DLD1 (cell line): Measurements from ENCODE around the gene ATIC.

Experiments
- in situ Hi-C: cut with HindIII; loops from 2 replicates; pipeline ENCODE4 v1.10.0; 2017; ENCODE audit warnings: low sequenced_read_pairs

ATIC gene

DNA sequence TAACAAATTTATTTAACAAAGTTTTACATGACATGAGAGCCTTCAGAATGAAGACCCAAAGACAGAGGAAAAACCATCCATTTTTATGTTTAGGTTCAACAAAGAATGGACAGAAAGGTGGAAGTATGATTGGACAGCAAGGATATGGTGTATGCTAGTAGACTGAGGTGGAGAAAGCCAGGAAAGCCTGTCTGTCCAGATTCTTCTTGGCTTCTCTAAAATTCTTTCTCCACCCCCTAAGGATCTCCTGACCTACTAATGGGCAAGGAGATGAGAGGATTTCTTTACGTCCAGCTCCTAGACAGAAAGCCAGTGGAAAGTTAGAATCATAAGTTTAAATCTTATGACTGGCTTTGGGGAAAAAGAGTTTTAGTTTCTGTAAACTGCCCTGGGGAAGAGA is 3.0 kb downstream of the ATIC start:
- in situ Hi-C loops: no loop called here

DNA sequence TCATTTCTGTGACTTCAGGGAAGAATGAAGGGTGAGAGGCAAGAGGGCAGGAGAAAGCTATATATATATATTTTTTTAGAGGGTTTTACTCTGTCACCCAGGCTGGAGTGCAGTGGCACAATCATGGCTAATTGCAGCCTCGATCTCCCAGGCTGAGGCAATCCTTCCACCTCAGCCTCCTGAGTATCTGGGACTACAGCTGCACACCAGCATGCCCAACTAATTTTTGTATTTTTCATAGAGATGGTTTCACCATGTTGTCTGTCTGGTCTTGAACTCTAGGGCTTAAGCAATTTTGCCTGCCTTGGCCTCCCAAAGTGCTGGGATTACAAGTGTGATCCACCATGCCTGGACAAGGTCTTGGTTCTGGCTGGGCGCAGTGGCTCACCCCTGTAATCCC is 3.4 kb downstream of the ATIC start:
- in situ Hi-C loops: no loop called here

DNA sequence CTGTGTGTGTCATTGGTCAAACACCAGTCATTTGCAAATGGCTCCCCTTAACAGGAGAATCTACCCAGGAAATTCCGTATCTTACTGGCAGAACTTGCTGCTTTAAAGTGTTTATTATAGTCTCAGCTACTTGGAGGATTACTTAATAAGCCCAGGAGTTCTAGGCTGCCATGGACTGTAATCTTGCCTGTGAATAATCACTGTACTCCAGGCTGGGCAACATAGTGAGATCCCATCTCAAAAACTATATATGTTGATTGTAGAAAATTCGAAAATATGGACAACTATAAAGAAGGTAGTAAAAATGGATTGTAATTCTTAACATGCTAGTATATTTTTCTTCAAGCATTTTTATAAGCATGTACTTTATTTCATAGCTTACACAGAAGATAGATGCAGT is 4.5 kb downstream of the ATIC start:
- in situ Hi-C loops: no loop called here

DNA sequence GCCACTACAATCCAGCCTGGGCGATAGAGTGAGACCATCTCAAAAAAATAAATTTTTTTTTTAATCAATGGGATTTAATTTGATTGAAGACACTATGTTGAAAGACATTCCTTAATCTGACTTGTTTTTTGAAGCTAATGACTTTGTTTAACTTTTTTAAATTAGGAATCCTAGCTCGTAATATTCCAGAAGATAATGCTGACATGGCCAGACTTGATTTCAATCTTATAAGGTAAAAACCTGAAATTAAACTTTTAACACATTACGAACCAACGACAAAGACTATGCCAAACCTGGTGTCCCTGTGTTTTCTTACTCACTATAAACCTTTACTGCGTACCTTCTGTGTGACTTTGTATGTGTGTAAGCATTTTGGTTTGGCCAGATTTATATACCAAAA is 7.6 kb downstream of the ATIC start:
- in situ Hi-C loops: no loop called here

DNA sequence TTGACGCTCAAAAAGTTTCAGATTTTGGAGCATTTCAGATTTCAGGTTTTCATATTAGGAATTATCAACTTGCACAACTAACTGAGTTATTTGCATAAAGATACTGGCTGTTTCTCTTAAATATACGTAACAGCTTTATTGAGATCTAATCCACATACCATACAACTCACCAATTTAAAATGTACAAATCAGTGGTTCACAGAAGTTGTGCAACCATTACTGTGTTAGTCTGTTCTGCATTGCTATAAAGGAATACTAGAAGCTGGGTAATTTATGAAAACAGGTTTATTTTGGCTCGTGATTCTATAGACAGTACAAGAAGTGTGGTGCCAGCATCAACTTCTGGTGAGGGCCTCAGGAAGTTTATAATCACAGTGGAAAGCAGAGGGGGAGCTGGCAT is 8.2 kb downstream of the ATIC start:
- in situ Hi-C loops: no loop called here

DNA sequence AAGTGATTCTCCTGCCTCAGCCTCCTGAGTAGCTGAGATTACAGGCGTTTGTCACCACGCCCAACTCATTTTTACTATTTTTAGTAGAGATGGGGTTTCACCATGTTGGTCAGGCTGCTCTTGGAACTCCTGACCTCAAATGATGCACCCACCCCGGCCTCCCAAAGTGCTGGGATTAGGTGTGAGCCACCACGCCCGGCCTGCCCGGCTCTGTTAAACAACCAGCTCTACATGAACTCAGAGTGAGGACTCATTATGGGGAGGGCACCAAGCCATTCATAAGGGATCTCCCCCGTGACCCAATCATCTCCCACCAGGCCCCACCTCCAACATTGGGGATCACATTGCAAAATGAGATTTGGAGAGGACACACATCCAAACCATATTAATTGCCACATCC is 8.8 kb downstream of the ATIC start:
- in situ Hi-C loops: no loop called here

DNA sequence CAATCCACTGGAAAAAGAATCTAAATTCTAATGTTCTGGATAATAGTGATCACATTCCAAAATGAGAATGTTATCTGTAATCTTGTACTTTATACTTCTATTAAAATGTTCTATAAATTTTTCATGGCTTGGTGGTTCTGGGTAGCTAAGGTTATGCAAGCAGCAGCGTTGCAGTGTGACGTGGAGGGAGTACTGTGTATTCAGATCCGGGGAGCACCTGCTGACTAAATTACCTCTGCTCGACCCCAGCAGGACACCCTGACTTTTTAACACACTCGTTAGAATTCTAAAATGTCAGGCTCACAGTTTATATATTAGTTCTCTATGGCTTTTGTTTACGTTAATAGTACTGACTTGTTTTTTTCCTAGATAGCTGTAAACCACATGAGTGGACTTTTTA is 13.0 kb downstream of the ATIC start:
- in situ Hi-C loops: no loop called here

DNA sequence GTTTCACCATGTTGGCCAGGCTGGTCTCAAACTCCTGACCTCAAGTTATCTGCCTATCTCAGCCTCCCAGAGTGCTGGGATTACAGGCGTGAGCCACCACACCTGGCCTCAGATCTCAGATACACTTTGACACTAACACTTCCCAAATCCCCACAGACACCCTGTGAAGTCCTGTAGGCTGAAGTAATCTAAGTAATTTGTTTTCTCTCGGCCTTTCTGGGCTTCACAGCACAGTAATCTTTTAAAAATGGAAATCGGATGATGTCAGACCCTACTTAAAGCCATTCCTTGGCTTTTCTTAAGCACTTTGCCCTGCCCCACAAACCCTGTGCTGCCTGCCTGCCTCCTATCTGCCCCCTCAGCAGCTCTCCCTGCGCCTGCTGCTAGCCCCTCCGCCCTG is 16.2 kb downstream of the ATIC start:
- in situ Hi-C loops: no loop called here

DNA sequence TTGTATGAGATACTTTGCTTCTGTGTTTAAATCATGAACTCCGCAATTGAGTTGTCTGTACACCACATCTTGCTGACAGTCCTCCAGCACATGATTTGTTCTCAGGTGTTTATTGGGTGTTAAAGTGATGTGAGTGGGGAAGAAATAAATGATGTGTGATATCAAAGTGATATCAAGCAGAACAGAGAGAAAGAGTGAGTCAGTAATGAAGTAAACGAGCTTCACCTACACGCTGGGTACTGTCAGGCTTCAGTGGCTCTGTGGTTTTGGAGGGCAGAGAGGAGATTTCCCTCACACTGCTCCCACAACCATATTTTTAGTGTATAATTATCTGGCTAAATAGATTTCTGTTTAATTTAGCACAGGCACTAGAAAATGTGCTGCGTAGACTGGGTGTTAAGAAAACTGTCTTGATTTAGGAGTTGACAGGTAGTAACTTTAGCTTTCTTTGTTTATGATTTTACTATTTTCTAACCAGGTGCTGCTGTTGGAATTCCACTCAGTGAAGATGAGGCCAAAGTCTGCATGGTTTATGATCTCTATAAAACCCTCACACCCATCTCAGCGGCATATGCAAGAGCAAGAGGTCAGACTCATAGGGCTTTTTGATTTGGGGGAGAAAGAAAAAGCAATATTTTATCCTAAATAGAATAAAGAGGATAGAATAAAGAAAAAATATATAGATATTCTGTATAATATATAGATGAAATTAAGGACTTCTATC is 21.2 kb downstream of the ATIC start:
- in situ Hi-C loops: no loop called here

DNA sequence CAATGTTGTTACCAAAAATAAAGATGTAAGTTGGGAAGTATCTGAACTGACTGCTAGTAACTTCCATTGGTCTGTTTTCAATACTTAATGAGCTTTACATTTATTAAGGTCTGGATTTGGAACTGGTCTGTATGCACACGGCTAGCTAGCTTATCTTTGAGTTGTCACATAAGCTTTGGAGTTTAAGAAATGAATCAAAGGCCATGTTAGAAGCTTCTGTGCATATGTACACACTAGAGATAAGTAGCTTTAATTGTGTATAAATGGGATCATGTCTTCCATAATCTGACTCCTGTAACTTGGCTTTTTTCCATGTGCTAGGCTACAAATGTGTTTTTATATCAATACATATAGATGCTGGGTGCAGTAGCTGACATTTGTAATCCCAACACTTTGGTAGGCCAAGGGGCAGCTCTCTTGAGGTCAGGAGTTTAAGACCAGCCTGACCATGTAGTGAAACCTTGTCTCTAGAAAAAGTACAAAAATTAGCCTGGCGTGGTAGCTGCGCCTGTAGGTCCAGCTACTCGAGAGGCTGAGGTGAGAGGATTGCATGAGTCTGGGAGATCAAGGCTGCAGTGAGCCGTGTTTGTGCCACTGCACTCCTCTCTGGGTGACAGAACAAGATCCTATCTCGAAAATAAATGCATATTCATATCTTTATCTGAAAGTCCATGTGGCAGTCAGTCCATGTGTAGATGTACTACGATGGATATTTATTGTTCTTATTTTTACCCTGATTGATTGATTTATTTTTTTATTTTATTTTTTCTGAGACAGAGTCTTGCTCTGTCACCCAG is 27.2 kb downstream of the ATIC start:
- in situ Hi-C loops: no loop called here

DNA sequence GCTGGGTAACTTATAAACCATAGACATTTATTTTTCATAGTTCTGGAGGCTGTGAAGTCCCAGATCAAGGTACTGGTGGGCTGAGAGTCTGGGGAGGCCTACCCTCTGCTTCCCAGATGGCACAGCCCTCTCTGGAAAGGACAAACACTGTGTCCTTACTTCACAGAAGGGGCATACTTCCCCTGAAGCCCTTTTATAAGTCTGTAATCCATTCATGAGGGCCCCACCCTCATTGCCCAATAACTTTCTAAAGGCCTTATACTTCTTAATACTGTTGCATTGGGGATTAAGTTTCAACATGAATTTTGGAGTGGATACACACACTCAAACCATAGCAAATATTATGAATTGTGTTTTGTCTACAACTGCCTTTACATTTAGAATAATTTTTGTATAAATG is 36.0 kb downstream of the ATIC start:
- in situ Hi-C loops: no loop called here

DNA sequence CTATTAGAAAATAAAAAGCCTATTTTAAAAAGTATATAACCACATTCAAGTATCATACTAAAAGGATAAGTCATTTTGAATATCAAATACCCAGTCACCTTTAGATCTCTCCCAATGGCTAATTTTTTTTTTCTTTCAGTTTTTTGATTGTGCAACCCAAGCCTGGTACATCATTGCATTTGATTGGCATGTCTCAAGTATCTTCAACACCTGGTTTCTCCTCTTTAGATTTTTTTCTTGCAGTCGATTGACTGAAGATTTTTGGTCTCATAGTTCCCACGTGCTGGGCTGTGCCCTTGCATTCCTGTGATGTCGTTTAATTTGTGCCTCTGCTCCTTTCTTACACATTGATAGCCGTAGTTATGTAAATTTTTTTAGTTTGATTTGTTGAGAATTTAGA is 40.7 kb downstream of the ATIC start:
- in situ Hi-C loops: no loop called here

DNA sequence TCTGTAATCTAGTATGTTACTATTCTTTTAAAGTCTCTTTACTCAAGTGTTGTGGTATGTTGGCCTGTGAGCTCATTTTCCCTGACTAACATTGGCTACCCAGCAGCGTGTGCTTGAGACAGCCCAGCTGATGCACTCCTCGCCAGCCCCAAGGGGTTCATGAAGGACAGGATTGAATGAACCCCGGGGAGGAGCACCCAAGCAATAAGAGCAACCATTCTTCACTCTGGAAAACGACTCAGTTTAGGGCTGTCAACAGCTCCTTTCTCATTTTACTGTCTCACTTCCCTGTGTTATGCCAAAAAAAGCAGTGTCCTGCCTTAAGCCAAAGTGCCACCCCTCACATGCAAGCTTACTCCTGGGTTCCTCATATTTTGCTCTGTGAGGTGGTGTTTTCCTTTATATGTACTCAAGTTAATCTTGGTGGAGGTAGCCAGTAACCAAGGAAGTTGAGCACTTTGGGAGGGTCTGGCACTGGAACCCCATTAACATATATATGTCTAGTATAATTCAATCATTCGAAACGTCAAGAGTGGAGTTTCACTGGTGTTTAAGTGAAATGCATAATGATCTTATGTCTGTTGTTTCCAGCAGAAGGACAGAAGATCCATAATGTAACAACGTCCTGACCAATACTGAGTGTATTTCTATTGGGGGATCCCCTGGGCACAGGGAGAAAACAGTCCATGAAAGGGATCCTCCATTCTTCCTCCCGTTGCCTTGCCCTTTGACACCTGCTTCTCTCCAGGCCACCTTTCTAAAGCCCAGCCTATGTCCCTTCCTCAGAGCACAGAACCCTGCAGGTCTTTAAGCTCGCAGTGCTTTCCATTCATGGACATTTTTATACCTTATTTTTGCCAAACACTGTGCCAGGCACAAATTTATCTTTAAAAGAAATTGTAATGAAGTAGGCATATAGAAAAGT is 43.2 kb downstream of the ATIC start:
- in situ Hi-C loops: no loop called here

DNA sequence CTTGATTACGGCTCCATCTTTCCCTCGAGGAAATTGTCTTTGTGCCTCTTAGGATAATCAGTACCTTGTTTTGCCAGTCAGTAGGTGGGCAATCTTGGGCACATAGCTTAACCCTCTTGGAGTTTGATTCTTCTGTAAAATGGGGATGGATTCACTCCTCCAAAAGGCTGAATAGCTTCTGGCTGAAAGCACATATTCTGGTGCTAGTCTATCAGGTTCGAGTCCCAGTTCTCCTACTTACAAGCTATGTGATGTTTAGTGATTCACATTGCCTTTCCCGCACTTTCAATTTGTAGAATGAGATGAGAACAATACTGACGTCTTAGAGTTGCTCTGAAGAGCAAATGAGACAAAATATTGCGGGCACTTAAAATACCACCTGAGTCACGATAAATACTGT is 43.9 kb downstream of the ATIC start:
- in situ Hi-C loops: no loop called here

DNA sequence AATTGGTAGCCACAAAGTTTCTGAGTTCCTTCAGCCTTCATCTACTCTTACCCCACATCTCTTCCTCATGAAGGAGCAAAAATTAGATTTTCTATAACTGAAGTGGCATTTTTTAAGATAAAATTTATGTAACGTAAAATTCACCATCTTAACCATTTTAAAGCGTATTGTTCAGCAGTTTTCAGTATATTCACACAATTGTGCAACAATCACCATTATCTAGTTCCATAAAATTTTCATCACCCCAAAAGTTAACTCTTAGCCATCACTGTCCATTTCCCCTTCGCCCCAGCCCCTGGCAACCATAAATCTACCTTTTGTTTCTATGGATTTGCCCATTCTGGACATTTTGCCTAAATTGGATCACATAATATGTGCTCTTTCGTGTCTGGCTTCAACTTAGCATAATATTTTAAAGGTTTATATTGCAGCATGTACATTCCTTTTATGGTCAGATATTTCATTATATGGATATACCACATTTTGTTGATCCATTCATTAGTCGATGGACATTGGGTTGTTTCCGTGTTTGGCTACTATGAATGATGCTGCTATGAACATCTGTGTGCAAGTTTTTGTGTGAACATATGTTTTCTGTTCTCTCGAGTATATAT is 44.6 kb downstream of the ATIC start:
- in situ Hi-C loops: no loop called here

DNA sequence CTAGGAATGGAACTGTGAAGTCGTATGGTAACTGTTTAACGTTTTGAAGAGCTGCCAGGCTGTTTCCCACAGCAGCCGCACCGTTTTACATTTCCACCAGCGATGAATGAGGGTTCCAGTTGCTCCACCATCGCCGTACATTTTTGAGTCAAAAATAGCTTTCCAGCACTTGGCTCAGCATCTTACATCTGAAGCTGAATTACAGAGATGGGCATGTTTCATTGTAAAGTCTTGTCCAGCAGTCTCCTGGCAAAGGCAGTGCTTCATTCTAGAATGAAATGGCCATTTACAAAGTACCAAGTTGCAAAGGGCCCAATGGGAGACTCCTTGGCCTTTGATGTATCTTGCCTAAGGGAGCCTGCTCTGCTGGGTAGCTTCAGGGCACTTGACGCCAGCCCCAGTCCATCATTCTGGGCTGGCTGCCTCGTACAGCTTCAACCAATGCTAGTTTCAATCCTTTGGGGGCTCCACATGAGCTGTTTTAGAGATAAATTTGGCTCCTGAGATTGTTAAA is 45.1 kb downstream of the ATIC start:
- in situ Hi-C loops: no loop called here

DNA sequence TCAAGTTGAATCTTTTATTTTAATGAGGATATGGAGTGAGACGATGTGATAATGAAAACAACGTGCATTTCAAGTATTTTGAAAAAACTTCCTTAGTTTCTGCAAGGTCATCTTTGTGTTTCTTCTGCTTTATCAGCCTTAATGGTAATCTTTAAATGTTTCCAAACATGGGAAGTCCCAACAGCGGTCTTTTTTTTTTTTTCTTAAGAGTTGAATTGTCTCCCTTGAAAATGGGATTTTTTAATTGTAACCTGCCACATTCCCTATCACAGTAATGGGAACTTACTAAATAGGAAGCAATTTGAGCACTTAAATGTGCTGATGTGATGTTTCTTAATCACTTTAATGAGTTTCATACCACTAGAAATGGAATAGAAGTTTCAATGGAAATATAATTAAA is 45.8 kb downstream of the ATIC start:
- in situ Hi-C loops: no loop called here

DNA sequence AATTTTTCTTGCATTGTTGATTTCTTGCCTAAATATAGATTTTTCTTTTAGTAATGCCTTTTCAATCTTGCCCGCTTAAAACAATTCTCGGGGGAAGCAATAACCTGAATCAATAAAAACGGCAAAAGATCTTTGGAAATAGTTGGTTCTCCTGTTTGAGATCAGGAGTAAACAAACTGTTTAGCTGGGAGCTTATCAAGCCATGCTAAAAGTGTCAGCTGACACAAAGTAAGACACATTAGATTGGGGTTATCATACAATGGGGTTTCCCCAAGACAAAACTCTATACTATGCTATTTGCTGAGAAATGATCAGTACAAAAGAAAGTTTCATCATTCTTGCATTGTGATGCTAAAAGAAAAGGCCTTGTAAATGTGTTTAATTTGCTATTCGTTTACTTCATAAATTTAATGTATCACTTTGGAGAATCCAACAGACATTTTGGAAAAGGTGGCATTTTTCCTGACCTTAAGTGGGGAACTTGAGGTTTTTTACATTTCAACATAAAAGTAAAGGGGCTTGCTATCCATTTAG is 46.5 kb downstream of the ATIC start:
- in situ Hi-C loops: no loop called here

DNA sequence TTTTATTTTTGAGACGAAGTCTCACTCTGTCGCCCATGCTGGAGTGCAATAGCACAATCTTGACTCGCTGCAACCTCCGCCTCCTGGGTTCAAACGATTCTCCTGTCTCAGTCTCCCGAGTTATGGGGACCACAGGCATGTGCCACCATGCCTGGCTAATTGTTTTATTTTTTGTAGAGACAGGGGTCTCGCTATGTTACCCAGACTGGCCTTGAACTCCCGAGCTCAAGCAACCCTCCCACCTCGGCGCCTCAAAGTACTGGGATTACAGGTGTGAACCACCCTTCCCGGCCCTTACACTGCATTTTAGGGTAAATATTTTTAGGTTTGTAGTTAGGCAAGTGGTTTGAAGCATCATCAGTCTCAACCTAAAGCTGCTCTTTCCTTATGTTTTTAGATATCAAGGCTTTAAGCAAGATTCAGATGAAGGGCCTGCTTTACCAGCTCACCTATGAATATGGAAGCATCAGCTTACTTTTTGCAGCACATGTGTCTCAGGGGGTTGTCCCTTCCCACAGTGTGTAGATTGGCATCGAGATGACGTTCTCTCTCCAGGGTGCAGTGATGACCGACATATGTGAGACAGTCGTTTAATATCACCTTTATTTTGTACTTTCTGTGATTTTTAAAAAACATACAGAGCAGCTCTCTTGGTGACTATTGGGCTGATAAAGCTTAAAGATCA is 47.2 kb downstream of the ATIC start:
- in situ Hi-C loops: no loop called here

DNA sequence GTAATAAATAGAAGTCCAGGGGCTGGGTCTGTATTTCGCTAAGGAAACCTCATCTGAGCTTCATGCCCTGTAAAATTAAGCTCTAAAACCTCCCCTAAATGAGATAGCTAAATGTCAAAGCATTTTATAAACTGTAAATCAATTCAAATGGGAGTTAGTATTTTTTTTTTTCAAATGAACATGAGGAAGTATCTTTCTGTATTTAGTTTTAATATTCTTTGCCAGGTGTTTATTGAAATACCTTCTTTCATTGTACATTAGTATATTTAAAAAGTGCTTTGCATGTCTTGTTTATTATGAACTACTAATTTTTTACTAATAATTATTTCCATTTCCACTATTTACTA is 47.7 kb downstream of the ATIC start:
- in situ Hi-C loops: no loop called here
